GM12878 (cell line): ENCODE measurements around the gene SNW1. TPM values are rescaled to one million over a fixed set of nuclear protein-coding genes. Genes with fewer than 3 reads are reported as not detected.
"Not testable (repeated sequence)": the region's sequence is repeated elsewhere in the genome, so short reads cannot be mapped to it uniquely, and the experiment has no call there.

Experiments
- ATAC-seq: fragments of 200-7000 bp; cut with Tn5 transposase; 3 replicates; pipeline ENCODE4 v1.9.1; 2020; ENCODE audit warnings: mild to moderate bottlenecking, moderate library complexity
- BruUV-seq: library from RNA; stranded (reverse); fragments of 400-500 nt; replicated peaks from 2 replicates; lab custom pipeline; 2021; lab: Mats Ljungman, UMichigan
- CTCF ChIA-PET: fragments of 300-600 bp; sonication (Branson Sonifier 250); formaldehyde crosslinking; extraction: SDS; loops from one replicate; lab custom pipeline; 2021; ENCODE audit warnings: inconsistent platforms; lab: Yijun Ruan, JAX
- POLR2A ChIA-PET: fragments of 350-600 bp; formaldehyde crosslinking; extraction: SDS; loops from one replicate; lab custom pipeline; 2021; ENCODE audit warnings: inconsistent platforms; lab: Charles Lee
- RAD21 ChIA-PET: fragments of 300-600 bp; sonication (Branson Sonifier 250); formaldehyde crosslinking; loops from one replicate; lab custom pipeline; 2023; ENCODE audit warnings: antibody characterized with exemption; ENCODE audit not compliant: unreplicated experiment; lab: Charles Lee
- SMC1A ChIA-PET: fragments of 300-600 bp; sonication (Branson Sonifier 250); formaldehyde crosslinking; loops from one replicate; lab custom pipeline; 2023; ENCODE audit not compliant: unreplicated experiment, uncharacterized antibody; lab: Charles Lee
- DNase-seq: peaks from one replicate; pipeline ENCODE4 v3.0.0-alpha.2; 2011; ENCODE audit warnings: low read depth, low spot score
- FAIRE-seq: peaks from 3 replicates; lab custom pipeline; 2011; peaks lifted over from hg19 to GRCh38; lab: Jason Lieb, UNC
- H2AFZ ChIP-seq: 2 replicates; pipeline ENCODE4 v1.6.0; 2011; ENCODE audit warnings: low read depth, low read length, control low read depth; ENCODE audit not compliant: control insufficient read depth
- H3K27ac ChIP-seq: 2 replicates; pipeline ENCODE4 v1.5.1; 2011; ENCODE audit warnings: control low read depth; ENCODE audit not compliant: control insufficient read depth, insufficient read depth
- H3K27me3 ChIP-seq, 2 experiments: replicated peaks in 1 of 2; 2 replicates each; pipeline versions ENCODE4 v1.6.0 to v1.6.1; 2011; ENCODE audit warnings: low read length in 1 of 2; ENCODE audit not compliant: control insufficient read depth in 2 of 2, insufficient read depth in 2 of 2
- H3K36me3 ChIP-seq, 2 experiments: 2 replicates each; pipeline ENCODE4 v1.5.1; 2011; ENCODE audit warnings: low read length in 1 of 2; ENCODE audit not compliant: control insufficient read depth in 2 of 2, insufficient read depth in 2 of 2
- H3K4me1 ChIP-seq: 2 replicates; pipeline ENCODE4 v1.6.1; 2011; ENCODE audit warnings: mild to moderate bottlenecking, low read length, moderate library complexity, mixed read lengths; ENCODE audit not compliant: control insufficient read depth, insufficient read depth
- H3K4me2 ChIP-seq: 2 replicates; pipeline ENCODE4 v1.6.0; 2011; ENCODE audit warnings: control low read depth; ENCODE audit not compliant: control insufficient read depth, insufficient read depth
- H3K4me3 ChIP-seq: fragments of 200-600 bp; sonication (generic); 2 replicates; pipeline ENCODE4 v1.5.1; 2016
- H3K79me2 ChIP-seq: 2 replicates; pipeline ENCODE4 v1.6.0; 2011; ENCODE audit warnings: low read length; ENCODE audit not compliant: control insufficient read depth, insufficient read depth
- H3K9ac ChIP-seq: 2 replicates; pipeline ENCODE4 v1.8.0; 2011; ENCODE audit warnings: low read length, control low read depth, mixed read lengths; ENCODE audit not compliant: control insufficient read depth, insufficient read depth
- H3K9me3 ChIP-seq: replicated peaks from 3 replicates; pipeline ENCODE4 v1.5.1; 2011; ENCODE audit warnings: mild to moderate bottlenecking, low read length; ENCODE audit not compliant: control insufficient read depth, insufficient read depth
- H4K20me1 ChIP-seq: 2 replicates; pipeline ENCODE4 v1.6.0; 2011; ENCODE audit not compliant: control insufficient read depth, insufficient read depth
- PBX3 ChIP-seq: IDR thresholded peaks from 2 replicates; pipeline ENCODE4 v1.6.1; 2011; ENCODE audit warnings: mild to moderate bottlenecking, low read depth, low read length, moderate library complexity; ENCODE audit not compliant: insufficient replicate concordance
- WGBS: methylation state at CpG from one replicate; pipeline ENCODE4 v1.1.6; 2016; ENCODE audit warnings: low lambda C conversion rate; ENCODE audit not compliant: insufficient replicate concordance, insufficient coverage; ENCODE audit errors: missing lambda C conversion rate; 5-methylcytosine and 5-hydroxymethylcytosine counted together
- in situ Hi-C: fragments of 300-500 bp; cut with MboI; formaldehyde crosslinking; loops from 9 replicates; pipeline ENCODE4 v1.14.3; 2018; ENCODE audit warnings: mixed read lengths
- intact Hi-C: fragments of 100-400 bp; cut with micrococcal nuclease; formaldehyde crosslinking; loops from one replicate; pipeline ENCODE4 v1.14.2; 2022; ENCODE audit not compliant: unreplicated experiment
- polyA plus RNA-seq, 11 experiments: library from polyadenylated mRNA; depleted of rRNA in 4 of 11; unstranded in 6 of 11; stranded (reverse) in 5 of 11; fragments of >200 nt; fragmentation: Nextera tagmentation in 4 of 11; fragmentation: Illumina TruSeq in 1 of 11; extraction: Ambion mirVana in 4 of 11; extraction: Trizol in 1 of 11; gene quantifications; 1 replicate in 1 of 11; 2 replicates in 10 of 11; pipeline versions ENCODE4 v1.2.1 to v1.2.3, GENCODE V29; 2011 to 2016; ENCODE audit warnings: inconsistent platforms in 2 of 11, missing spikeins in 2 of 11, low read depth in 1 of 11
- total RNA-seq, 4 experiments: library from RNA; depleted of rRNA in 3 of 4; stranded (reverse); fragments of >200 nt in 3 of 4; fragmentation: Illumina TruSeq in 1 of 4; extraction: Trizol in 1 of 4; gene quantifications; 2 replicates each; pipeline versions ENCODE4 v1.2.1 to v1.2.3, GENCODE V29; 2013 to 2021

Gene SNW1
- total and polyA plus RNA-seq, 10 of the 15 experiments (the other 5 are each of a cell fraction or from before 2014, with no cell fraction given), result 56.6 to 109 (median 75.7) TPM

- H3K9ac ChIP-seq, result no peak overlapping the region
- 69% methylated on average over 4 of the region's 4 CpGs for WGBS
- ChIA-PET RAD21 (no interaction called here), CTCF (no interaction called here), POLR2A (no interaction called here), SMC1A (no interaction called here)
- no peaks in the 10 kb centered on the region for H3K9me3 ChIP-seq
- no peaks in the 10 kb centered on the region for H3K79me2 ChIP-seq
- no peak for FAIRE-seq
- TF ChIP-seq PBX3, result no peak
- in situ Hi-C loops, result no loop called here
- no peak for ATAC-seq
- H3K4me2 ChIP-seq, result no peak overlapping the region
- BruUV-seq, result no TSS peak
- DNase-seq, result no peak
- H2AFZ ChIP-seq, result no peak overlapping the region
- intact Hi-C loops, result no loop called here
- H3K27me3 ChIP-seq, result no peaks in the 10 kb centered on the region
- no peaks in the 10 kb centered on the region for H3K36me3 ChIP-seq
- no peak overlapping the region for H3K4me3 ChIP-seq
- H3K27ac ChIP-seq, result no peak overlapping the region
- H4K20me1 ChIP-seq, result no peaks in the 10 kb centered on the region
- H3K4me1 ChIP-seq, result peaks cover 3% of the 10 kb centered on the region; the same call in 1 of the 2 replicates
Observed at GRCh38 chr14:77794357-77794756, 33.4 kb upstream of the SNW1 start.

GRCh38 chr14:77793255-77793654 lies 32.3 kb upstream of the SNW1 start:
- H2AFZ ChIP-seq, ATAC-seq, intact Hi-C loops, H3K9ac ChIP-seq, H3K4me1 ChIP-seq, H3K27me3 ChIP-seq, H3K4me2 ChIP-seq, H3K4me3 ChIP-seq, SMC1A ChIA-PET, BruUV-seq, H3K36me3 ChIP-seq, H3K27ac ChIP-seq, DNase-seq, H3K9me3 ChIP-seq, FAIRE-seq, in situ Hi-C loops, H3K79me2 ChIP-seq, CTCF ChIA-PET, H4K20me1 ChIP-seq, RAD21 ChIA-PET: not testable (repeated sequence)
- POLR2A ChIA-PET, result interaction anchor here (0.5 to 0.9 kb wide), 2 partner anchors 32 to 34 kb away, joined by 3 to 4 read pairs; no protein-coding TSS in a partner anchor
- 67% methylated on average over 3 of the region's 3 CpGs for WGBS
